Choroid plexus epithelial cell (primary cell): ENCODE data around the gene ADAM21.
"Not testable (repeated sequence)": the region's sequence is repeated elsewhere in the genome, so short reads cannot be mapped to it uniquely, and the experiment has no call there.

Experiments used
- DNase-seq: peaks from one replicate; pipeline ENCODE4 v3.0.0-alpha.2; 2010; ENCODE audit warnings: low read depth
- H3K4me3 ChIP-seq: 2 replicates; pipeline ENCODE4 v1.5.1; 2011; ENCODE audit warnings: low read depth, mild to moderate bottlenecking, control low read depth, low read length, moderate library complexity
- TF ChIP-seq, protein P1 (sequence below): conservative IDR thresholded peaks from 2 replicates; pipeline ENCODE4 v1.5.1; 2011; ENCODE audit warnings: low read depth, mild to moderate bottlenecking, control low read depth, inconsistent platforms, low read length, moderate library complexity

ADAM21 gene

DNA sequence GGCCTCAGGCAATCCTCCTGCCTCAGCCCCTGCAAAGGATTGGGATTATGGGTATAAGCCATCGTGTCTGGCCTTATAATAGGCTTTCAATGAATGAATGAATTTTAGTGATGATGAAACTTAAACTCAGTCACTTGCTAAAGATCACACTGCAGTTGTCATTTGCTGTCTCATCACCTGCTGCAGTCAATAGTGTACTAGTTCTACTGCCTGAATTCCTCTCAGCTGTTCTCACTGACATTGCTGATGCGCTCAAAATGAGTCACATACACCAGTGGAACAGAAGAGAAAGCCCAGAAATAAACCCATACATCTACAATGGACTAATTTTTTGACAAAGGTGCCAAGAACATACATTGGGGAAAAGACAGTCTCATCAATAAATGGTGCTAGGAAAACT is 29.4 kb upstream of the ADAM21 start:
- H3K4me3 ChIP-seq, result no peak overlapping the region
- TF ChIP-seq, protein P1, sequence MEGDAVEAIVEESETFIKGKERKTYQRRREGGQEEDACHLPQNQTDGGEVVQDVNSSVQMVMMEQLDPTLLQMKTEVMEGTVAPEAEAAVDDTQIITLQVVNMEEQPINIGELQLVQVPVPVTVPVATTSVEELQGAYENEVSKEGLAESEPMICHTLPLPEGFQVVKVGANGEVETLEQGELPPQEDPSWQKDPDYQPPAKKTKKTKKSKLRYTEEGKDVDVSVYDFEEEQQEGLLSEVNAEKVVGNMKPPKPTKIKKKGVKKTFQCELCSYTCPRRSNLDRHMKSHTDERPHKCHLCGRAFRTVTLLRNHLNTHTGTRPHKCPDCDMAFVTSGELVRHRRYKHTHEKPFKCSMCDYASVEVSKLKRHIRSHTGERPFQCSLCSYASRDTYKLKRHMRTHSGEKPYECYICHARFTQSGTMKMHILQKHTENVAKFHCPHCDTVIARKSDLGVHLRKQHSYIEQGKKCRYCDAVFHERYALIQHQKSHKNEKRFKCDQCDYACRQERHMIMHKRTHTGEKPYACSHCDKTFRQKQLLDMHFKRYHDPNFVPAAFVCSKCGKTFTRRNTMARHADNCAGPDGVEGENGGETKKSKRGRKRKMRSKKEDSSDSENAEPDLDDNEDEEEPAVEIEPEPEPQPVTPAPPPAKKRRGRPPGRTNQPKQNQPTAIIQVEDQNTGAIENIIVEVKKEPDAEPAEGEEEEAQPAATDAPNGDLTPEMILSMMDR, result no peak
- DNase-seq, result no peak

DNA sequence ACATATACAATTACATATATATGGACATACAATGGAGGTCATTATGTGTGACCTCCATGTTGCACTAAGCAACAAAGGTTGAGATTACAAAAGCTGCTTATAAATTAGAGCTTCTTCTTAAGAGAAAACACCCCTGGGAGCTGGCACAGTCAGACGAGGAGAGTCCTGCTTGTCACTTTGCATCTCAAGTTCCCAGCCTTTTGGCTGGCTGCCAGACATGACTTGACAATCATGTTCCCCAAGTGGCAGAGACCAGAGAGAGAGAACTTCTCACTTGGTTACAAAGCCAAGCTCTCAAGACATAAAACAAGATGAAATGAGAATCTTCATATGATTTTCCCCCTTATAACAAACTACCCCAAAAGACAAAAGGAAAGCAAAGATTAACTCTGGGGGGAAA is 26.6 kb upstream of the ADAM21 start:
- H3K4me3 ChIP-seq, result no peak overlapping the region
- DNase-seq, result no peak
- TF ChIP-seq, protein P1, result no peak

DNA sequence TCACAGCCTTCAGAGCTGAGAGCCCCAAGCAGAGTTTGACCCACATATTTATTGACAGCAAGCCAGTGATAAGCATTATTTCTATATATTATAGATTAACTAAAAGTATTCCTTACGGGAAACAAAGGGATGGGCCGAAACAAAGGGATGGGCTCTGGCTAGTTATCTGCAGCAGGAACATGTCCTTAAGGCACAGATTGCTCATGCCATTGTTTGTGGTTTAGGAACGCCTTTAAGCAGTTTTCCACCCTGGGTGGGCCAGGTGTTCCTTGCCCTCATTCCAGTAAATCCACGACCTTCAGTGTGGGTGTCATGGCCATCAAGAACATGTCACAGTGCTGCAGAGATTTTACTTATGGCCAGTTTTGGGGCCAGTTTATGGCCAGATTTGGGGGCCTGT is 25.4 kb upstream of the ADAM21 start:
- H3K4me3 ChIP-seq, DNase-seq: not testable (repeated sequence)

DNA sequence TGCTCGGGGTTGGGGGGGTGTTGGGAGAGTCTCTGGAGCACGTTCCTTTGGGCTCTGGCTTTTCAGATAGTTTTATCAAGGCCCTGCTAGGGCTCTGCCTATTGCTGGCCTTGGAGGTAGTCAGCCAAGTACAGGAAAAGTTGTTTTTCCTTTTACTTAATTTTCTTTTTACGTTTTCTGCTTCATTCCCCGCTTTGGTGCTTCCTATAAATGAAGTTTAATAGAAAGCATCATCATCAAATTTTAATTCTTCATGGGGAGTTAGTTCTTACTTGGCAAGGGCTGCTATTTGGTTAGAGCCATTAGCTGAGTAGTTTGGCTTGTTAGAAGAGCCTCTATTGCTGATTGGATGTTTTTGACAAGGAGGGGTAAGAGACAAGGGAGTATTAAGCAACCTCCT is 15.1 kb upstream of the ADAM21 start:
- TF ChIP-seq, protein P1, result no peak
- no peak overlapping the region for H3K4me3 ChIP-seq

DNA sequence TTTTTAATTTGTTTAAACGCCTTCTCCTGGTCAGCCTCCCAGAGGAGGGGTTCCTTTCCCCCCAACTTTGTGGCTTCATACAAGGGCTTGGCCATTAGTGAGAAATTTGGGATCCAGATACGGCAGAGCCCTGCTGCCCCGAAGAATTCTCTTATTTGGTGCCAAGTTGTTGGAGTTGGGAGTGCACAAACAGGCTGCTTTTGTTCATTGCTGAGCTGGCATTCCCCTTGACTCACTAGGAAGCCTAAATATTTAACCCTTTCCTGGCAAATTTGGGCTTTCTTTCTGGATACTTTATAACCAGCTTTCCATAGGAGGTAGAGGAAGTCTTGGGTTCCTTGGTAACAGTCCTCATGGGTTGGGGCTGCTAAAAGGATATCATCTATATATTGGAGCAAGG is 10.3 kb upstream of the ADAM21 start:
- H3K4me3 ChIP-seq, result no peak overlapping the region
- TF ChIP-seq, protein P1, result no peak
- no peak for DNase-seq

More for the DNA sequence above, 15.1 kb upstream of the ADAM21 start:
- no peak for DNase-seq

DNA sequence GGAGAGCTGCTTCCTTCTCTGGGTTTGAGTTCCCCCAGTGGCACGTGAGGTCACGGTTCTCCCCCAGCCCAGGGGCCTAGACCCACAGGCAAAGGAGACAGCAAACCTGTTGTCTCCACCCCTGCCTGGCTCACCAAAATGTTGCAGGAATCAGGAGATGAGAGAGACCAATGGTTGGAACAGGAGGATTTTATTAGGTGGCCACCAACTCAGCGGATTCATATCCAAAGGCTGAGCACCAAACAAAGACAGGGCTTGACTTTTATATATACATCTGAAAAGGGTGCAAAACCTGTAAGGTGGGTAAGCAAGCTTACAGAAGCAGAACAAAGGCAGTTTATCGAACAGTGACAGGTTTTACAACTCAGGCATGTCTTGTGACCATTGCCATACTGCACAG is 9.2 kb upstream of the ADAM21 start:
- H3K4me3 ChIP-seq, result no peak overlapping the region
- TF ChIP-seq, protein P1, result no peak
- DNase-seq, result no peak

DNA sequence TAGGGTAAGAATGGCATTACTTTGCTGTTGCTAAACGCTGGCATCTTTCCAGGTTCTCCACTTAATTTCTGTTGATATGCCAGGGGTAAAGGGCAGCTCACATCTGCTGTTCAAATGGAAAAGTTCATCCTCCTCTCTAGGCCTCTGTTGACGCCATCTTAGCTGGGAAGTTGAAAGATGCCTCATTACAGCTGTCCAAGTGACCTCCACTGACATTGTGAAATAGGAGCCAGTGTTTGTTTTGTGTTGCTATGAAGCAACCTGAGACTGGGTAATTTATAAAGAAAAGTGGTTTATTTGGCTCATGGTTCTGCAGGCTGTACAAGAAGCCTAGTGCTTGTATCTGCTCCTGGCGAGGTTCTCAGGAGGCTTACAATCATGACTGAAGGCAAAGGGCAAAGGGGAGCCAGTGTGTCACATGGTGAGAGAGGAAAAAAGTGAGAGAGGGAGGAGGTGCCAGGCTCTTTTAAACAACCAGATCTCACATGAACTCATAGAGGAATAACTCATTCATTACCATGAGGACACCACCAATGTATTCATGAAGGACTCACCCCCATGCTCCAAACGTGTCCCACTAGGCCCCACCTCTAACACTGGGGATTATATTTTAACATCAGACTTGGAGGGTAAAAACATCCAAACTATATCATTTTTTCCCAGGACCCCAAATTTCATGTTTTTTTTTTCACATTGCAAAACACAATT is 3.2 kb upstream of the ADAM21 start:
- no peak overlapping the region for H3K4me3 ChIP-seq
- TF ChIP-seq, protein P1, result no peak
- DNase-seq, result peak; percentile 86
